Aorta (tissue), 5 donors: ENCODE results near the gene WDFY1. TPM values are rescaled to one million over a fixed set of nuclear protein-coding genes. Genes with fewer than 3 reads are reported as not detected.
"Not testable (repeated sequence)": the region's sequence is repeated elsewhere in the genome, so short reads cannot be mapped to it uniquely, and the experiment has no call there.

Source experiments
- ATAC-seq: fragments of 200-7000 bp; cut with Tn5 transposase; one replicate; pipeline ENCODE4 v1.9.1; 2022; ENCODE audit warnings: moderate library complexity; ENCODE audit not compliant: low FRiP score
- DNase-seq, 2 donors: peaks; one replicate each; pipeline ENCODE4 v3.0.0-alpha.2; 2020
- H3K27ac ChIP-seq, 2 donors: one replicate each; pipeline ENCODE4 v1.5.1; 2013; ENCODE audit warnings: low read length in 2 of 2, mild to moderate bottlenecking in 2 of 2, moderate library complexity in 2 of 2, control low read depth in 1 of 2, inconsistent platforms in 1 of 2, low read depth in 1 of 2
- H3K27me3 ChIP-seq, 2 donors: one replicate each; pipeline ENCODE4 v1.6.1; 2013; ENCODE audit warnings: control low read depth in 1 of 2, low read length in 1 of 2, mild to moderate bottlenecking in 1 of 2, moderate library complexity in 1 of 2; ENCODE audit not compliant: insufficient read depth in 2 of 2, control insufficient read depth in 1 of 2
- H3K36me3 ChIP-seq, 2 donors: one replicate each; pipeline ENCODE4 v1.6.1; 2013; ENCODE audit warnings: control low read depth in 1 of 2, low read length in 1 of 2, mild to moderate bottlenecking in 1 of 2; ENCODE audit not compliant: insufficient read depth in 2 of 2, control insufficient read depth in 1 of 2
- H3K4me1 ChIP-seq, 2 donors: one replicate each; pipeline ENCODE4 v1.6.1; 2013; ENCODE audit warnings: low read length in 2 of 2, control low read depth in 1 of 2, mild to moderate bottlenecking in 1 of 2, moderate library complexity in 1 of 2; ENCODE audit not compliant: insufficient read depth in 2 of 2, control insufficient read depth in 1 of 2
- H3K4me3 ChIP-seq, 2 donors: one replicate each; pipeline ENCODE4 v1.5.1; 2013; ENCODE audit warnings: low read length in 2 of 2, control low read depth in 1 of 2, mild to moderate bottlenecking in 1 of 2
- H3K9me3 ChIP-seq: one replicate; pipeline ENCODE4 v1.6.1; 2013; ENCODE audit warnings: mild to moderate bottlenecking, low read length; ENCODE audit not compliant: control insufficient read depth
- WGBS, 2 donors: extraction: QIAGEN DNeasy Blood & Tissue Kit; methylation state at CpG; one replicate each; pipeline ENCODE4 v1.1.7; 2013; 5-methylcytosine and 5-hydroxymethylcytosine counted together
- intact Hi-C, 2 donors: fragments of 100-400 bp; cut with DNase I; formaldehyde crosslinking; loops; one replicate each; pipeline versions ENCODE4 v1.14.2 to v1.15.0; 2022
- polyA plus RNA-seq, 2 donors: library from polyadenylated mRNA; stranded (reverse); fragments of 200-250 nt; gene quantifications; one replicate each; pipeline ENCODE4 v1.2.3, GENCODE V29; 2013
- total RNA-seq, 2 donors: library from RNA; stranded (reverse); fragmentation: NEBNext Ultra II Directional; extraction: Animal tissue kit (Norgen Biotek cat#: 25700); gene quantifications; one replicate each; pipeline ENCODE4 v1.2.1, GENCODE V29; 2021
- donor health status: healthy with polysubstance abuse.
- donor health status: Bipolar disorder and iron deficiency.
- donor health status: DM: no; HTN: no; CAD: no.
- donor health status: DM: no; HTN: no; CAD: no.
- donor health status: DM: yes; HTN: yes; CAD: no.

WDFY1 gene
- total and polyA plus RNA-seq, 4 donors, result 17.4 to 56.5 (median 37.1) TPM

- Histone ChIP-seq H3K4me1 (peaks cover 3 to 6% of the 10 kb centered on the region in 2 donors), H3K4me3 (no peak overlapping the region), H3K27ac (peak overlapping the region in 1 of 2 donors; percentile 64), H3K9me3 (no peaks in the 10 kb centered on the region), H3K27me3 (no peaks in the 10 kb centered on the region), H3K36me3 (no peaks in the 10 kb centered on the region)
- DNase-seq, result no peak
- ATAC-seq, result no peak
- intact Hi-C loops, result no loop called here
- WGBS, 2 donors, result 25 to 28% methylated on average over 12 of the region's 12 CpGs
Measured at GRCh38 chr2:223941579-223942277, 3.4 kb downstream of the WDFY1 start.

GRCh38 chr2:223939438-223939837 is 5.7 kb downstream of the WDFY1 start:
- H3K9me3 ChIP-seq, H3K36me3 ChIP-seq, DNase-seq, H3K4me3 ChIP-seq, intact Hi-C loops, H3K27ac ChIP-seq, ATAC-seq, H3K27me3 ChIP-seq: not testable (repeated sequence)
- peaks cover 8 to 16% of the 10 kb centered on the region in 2 donors for H3K4me1 ChIP-seq
- 35 to 39% methylated on average over 2 of the region's 2 CpGs for WGBS, 2 donors

DNA sequence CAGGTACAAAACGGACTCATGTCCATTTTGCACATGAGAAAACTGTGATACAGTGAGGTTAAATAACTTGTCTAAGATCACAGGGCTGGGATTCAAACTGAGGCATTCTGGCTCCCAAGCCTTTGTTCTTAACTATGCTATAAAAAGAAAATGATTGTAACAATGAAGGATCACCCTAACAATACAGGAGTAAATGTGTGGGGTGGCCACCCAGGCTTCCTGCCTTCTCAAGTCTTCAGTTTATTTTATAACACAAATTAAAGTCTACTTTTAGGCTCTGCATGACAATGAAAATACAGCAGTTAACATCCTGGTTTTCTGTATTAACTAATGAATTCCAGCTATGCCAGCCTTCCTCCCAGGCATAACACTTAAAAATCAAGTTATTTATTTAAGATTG is 7.6 kb downstream of the WDFY1 start:
- intact Hi-C loops, result no loop called here
- no peak for ATAC-seq
- Histone ChIP-seq H3K4me1 (peaks cover 8 to 21% of the 10 kb centered on the region in 2 donors), H3K4me3 (no peak overlapping the region), H3K9me3 (no peaks in the 10 kb centered on the region), H3K27ac (no peak overlapping the region), H3K36me3 (no peaks in the 10 kb centered on the region), H3K27me3 (no peaks in the 10 kb centered on the region)
- no peak for DNase-seq
- WGBS, 2 donors, result 0 to 1% methylated on average over 1 of the region's 1 CpG

- no peak for ATAC-seq
- Histone ChIP-seq H3K4me1 (peaks cover 8 to 21% of the 10 kb centered on the region in 2 donors), H3K27ac (no peak overlapping the region), H3K9me3 (no peaks in the 10 kb centered on the region), H3K4me3 (no peak overlapping the region), H3K27me3 (no peaks in the 10 kb centered on the region), H3K36me3 (no peaks in the 10 kb centered on the region)
- DNase-seq, result no peak
- 15 to 19% methylated on average over 5 of the region's 5 CpGs for WGBS, 2 donors
- intact Hi-C loops, result no loop called here
Measured at GRCh38 chr2:223936862-223937326, 8.2 kb downstream of the WDFY1 start.

- no peak overlapping the region for H3K27ac ChIP-seq
- H3K4me1 ChIP-seq, result peaks cover 7 to 21% of the 10 kb centered on the region in 2 donors
- DNase-seq (no peak), ATAC-seq (no peak)
- intact Hi-C loops, result no loop called here
- no peaks in the 10 kb centered on the region for H3K27me3 ChIP-seq
- no peaks in the 10 kb centered on the region for H3K36me3 ChIP-seq
- H3K4me3 ChIP-seq, result no peak overlapping the region
- H3K9me3 ChIP-seq, result no peaks in the 10 kb centered on the region
Measured at GRCh38 chr2:223935459-223936125, 9.5 kb downstream of the WDFY1 start.

DNA sequence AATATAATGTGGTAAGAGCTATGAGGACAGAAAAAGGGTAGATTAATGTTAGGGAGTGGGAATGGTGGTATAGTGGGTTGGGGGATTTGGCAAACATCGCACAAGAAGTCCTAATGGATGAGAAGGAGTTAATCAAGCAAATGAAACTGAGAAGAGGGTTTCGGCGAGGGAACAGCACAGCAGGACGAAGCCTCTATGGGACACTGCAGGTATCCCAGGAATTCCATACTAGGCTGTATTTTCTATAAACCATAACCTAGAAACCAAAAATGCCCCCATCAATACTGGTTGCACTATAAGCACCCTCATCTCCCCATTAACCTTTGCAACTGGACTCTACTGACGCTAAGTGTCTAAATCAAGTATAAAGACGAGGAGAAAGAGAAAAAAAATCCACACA is 10.3 kb downstream of the WDFY1 start:
- WGBS, 2 donors, result 66 to 73% methylated on average over 6 of the region's 6 CpGs
- no peak for ATAC-seq

GRCh38 chr2:223932816-223933800 is 12.0 kb downstream of the WDFY1 start:
- H3K4me1 ChIP-seq, result peaks cover 7 to 18% of the 10 kb centered on the region in 2 donors
- no peaks in the 10 kb centered on the region for H3K36me3 ChIP-seq
- no peak overlapping the region for H3K27ac ChIP-seq
- no peak for ATAC-seq
- no peaks in the 10 kb centered on the region for H3K9me3 ChIP-seq
- 6 to 14% methylated on average over 6 of the region's 6 CpGs for WGBS, 2 donors
- no peak overlapping the region for H3K4me3 ChIP-seq
- DNase-seq, result no peak
- intact Hi-C loops, result no loop called here
- no peaks in the 10 kb centered on the region for H3K27me3 ChIP-seq

More for the DNA sequence above, 10.3 kb downstream of the WDFY1 start:
- DNase-seq, result no peak
- H3K9me3 ChIP-seq, result no peaks in the 10 kb centered on the region
- peaks cover 7 to 21% of the 10 kb centered on the region in 2 donors for H3K4me1 ChIP-seq
- intact Hi-C loops, result no loop called here
- no peak overlapping the region for H3K27ac ChIP-seq
- H3K4me3 ChIP-seq, result no peak overlapping the region
- no peaks in the 10 kb centered on the region for H3K36me3 ChIP-seq
- no peaks in the 10 kb centered on the region for H3K27me3 ChIP-seq

- Histone ChIP-seq H3K36me3 (no peaks in the 10 kb centered on the region), H3K27ac (no peak overlapping the region), H3K9me3 (no peaks in the 10 kb centered on the region), H3K27me3 (no peaks in the 10 kb centered on the region), H3K4me1 (peaks cover 2 to 5% of the 10 kb centered on the region in 2 donors), H3K4me3 (no peak overlapping the region)
- 78% methylated on average over 23 of the region's 23 CpGs for WGBS, 2 donors
- DNase-seq (peak in 1 of 2 donors; percentile 73), ATAC-seq (peak; percentile 60)
- intact Hi-C loops, result no loop called here
Measured at GRCh38 chr2:223930103-223930976, 14.8 kb downstream of the WDFY1 start.
